Ovary (tissue), 9 donors: ENCODE measurements around the gene TNP2. TPM values are rescaled to one million over a fixed set of nuclear protein-coding genes. Genes with fewer than 3 reads are reported as not detected.

ENCODE experiments used
- DNase-seq, 5 donors: peaks; one replicate each; pipeline ENCODE4 v3.0.0-alpha.2; 2019 to 2020
- H3K27ac ChIP-seq, 2 donors: fragments of 200-600 bp; one replicate each; pipeline versions ENCODE4 v1.5.1 to v1.8.0; 2019 to 2022
- H3K27me3 ChIP-seq: fragments of 200-600 bp; one replicate; pipeline ENCODE4 v1.8.0; 2022
- H3K36me3 ChIP-seq: fragments of 200-600 bp; sonication (generic); one replicate; pipeline ENCODE4 v1.5.1; 2019
- H3K4me1 ChIP-seq: one replicate; pipeline ENCODE4 v1.8.1; 2013; ENCODE audit warnings: mild to moderate bottlenecking, moderate library complexity; ENCODE audit not compliant: insufficient read depth
- H3K4me3 ChIP-seq: fragments of 200-600 bp; sonication (generic); one replicate; pipeline ENCODE4 v1.5.1; 2017
- H3K9me3 ChIP-seq, 2 donors: fragments of 200-600 bp in 1 of 2; sonication (generic) in 1 of 2; one replicate each; pipeline versions ENCODE4 v1.5.1 to v1.8.1; 2013 to 2019; ENCODE audit warnings: mild to moderate bottlenecking in 1 of 2, moderate library complexity in 1 of 2
- CTCF ChIP-seq, 3 donors: fragments of 450-650 bp in 2 of 3; fragments of 200-600 bp in 1 of 3; IDR thresholded peaks; one replicate each; pipeline versions ENCODE4 v1.5.1 to v1.8.0; 2016 to 2022; ENCODE audit warnings: antibody characterized with exemption in 3 of 3, mild to moderate bottlenecking in 1 of 3
- EP300 ChIP-seq: sonication (generic); formaldehyde crosslinking; IDR thresholded peaks from one replicate; pipeline ENCODE4 v1.6.1; 2017; ENCODE audit warnings: antibody characterized with exemption
- POLR2A ChIP-seq: fragments of 450-650 bp; IDR thresholded peaks from one replicate; pipeline ENCODE4 v1.6.1; 2017; ENCODE audit warnings: antibody characterized with exemption, mild to moderate bottlenecking, moderate library complexity
- WGBS, 3 donors: extraction: QIAGEN DNeasy Blood & Tissue Kit in 1 of 3; methylation state at CpG; one replicate each; pipeline versions ENCODE4 v1.1.5 to v1.1.7; 2013 to 2017; 5-methylcytosine and 5-hydroxymethylcytosine counted together
- intact Hi-C, 4 donors: fragments of 100-400 bp; cut with DNase I; formaldehyde crosslinking; loops; one replicate each; pipeline versions ENCODE4 v1.11.0 to v1.15.1; 2022 to 2023
- polyA plus RNA-seq, 2 donors: library from polyadenylated mRNA; stranded (reverse); fragments of 200-250 nt in 1 of 2; fragments of 350-450 nt in 1 of 2; fragmentation: Illumina TruSeq in 1 of 2; extraction: RNeasy Lipid Tissue Mini Kit (QIAGEN cat#74804) in 1 of 2; gene quantifications; one replicate each; pipeline ENCODE4 v1.2.3, GENCODE V29; 2013 to 2014
- total RNA-seq, 7 donors: library from RNA; depleted of rRNA in 2 of 7; stranded (reverse); fragments of >200 nt in 2 of 7; fragmentation: NEBNext Ultra II Directional in 3 of 7; extraction: Animal tissue kit (Norgen Biotek cat#: 25700) in 3 of 7; gene quantifications; one replicate each; pipeline versions ENCODE4 v1.1.0 to v1.2.4, GENCODE V29; 2016 to 2023
- donor health status: DM: no; HTN: no; CAD: no; lungs with moderate emphysema.
- donor health status: DM: no; HTN: no; CAD: no.
- donor health status: Bipolar disorder and iron deficiency.
- donor health status: DM: yes; HTN: yes; CAD: no.
- donor health status: DM: no; HTN: no; CAD: no.
- donor health status: DM: yes; HTN: yes; CAD: no.

The TNP2 gene
- total and polyA plus RNA-seq, 9 donors, result not detected

- no peak for DNase-seq
- Histone ChIP-seq H3K4me3 (no peak overlapping the region), H3K27ac (no peak overlapping the region), H3K36me3 (no peaks in the 10 kb centered on the region), H3K27me3 (no peaks in the 10 kb centered on the region), H3K4me1 (no peaks in the 10 kb centered on the region), H3K9me3 (no peaks in the 10 kb centered on the region)
- no peak for TF ChIP-seq CTCF (IDR thresholded peaks at IDR 0.05)
- no peak for TF ChIP-seq POLR2A
- no peak for TF ChIP-seq EP300
- intact Hi-C loops, result no loop called here
- 87 to 92% (median 90%) methylated on average over 7 of the region's 7 CpGs for WGBS, 3 donors
These were observed 9.8 kb upstream of the TNP2 start for GRCh38 chr16:11278681-11279628.

- Histone ChIP-seq H3K36me3 (no peaks in the 10 kb centered on the region), H3K4me3 (no peak overlapping the region), H3K9me3 (no peaks in the 10 kb centered on the region), H3K4me1 (no peaks in the 10 kb centered on the region), H3K27ac (no peak overlapping the region), H3K27me3 (no peaks in the 10 kb centered on the region)
- no peak for DNase-seq
- intact Hi-C loops, result no loop called here
- 82 to 93% (median 92%) methylated on average over 12 of the region's 12 CpGs for WGBS, 3 donors
- TF ChIP-seq CTCF (IDR thresholded peaks at IDR 0.05) (no peak), POLR2A (no peak), EP300 (no peak)
These were observed 8.6 kb upstream of the TNP2 start for GRCh38 chr16:11277607-11278337.

- H3K36me3 ChIP-seq, result no peaks in the 10 kb centered on the region
- intact Hi-C loops, result no loop called here
- H3K27me3 ChIP-seq, result no peaks in the 10 kb centered on the region
- TF ChIP-seq POLR2A (no peak), EP300 (no peak), CTCF (IDR thresholded peaks at IDR 0.05) (no peak)
- H3K4me3 ChIP-seq, result no peak overlapping the region
- no peak overlapping the region for H3K27ac ChIP-seq
- no peaks in the 10 kb centered on the region for H3K4me1 ChIP-seq
- DNase-seq, result no peak
- H3K9me3 ChIP-seq, result no peaks in the 10 kb centered on the region
- WGBS, 3 donors, result 65 to 70% (median 70%) methylated on average over 11 of the region's 11 CpGs
These were observed 7.9 kb upstream of the TNP2 start for GRCh38 chr16:11276896-11277593.

- Histone ChIP-seq H3K36me3 (no peaks in the 10 kb centered on the region), H3K9me3 (no peaks in the 10 kb centered on the region), H3K4me3 (no peak within 1 kb of the TSS), H3K27me3 (no peaks in the 10 kb centered on the region), H3K27ac (no peak within 1 kb of the TSS), H3K4me1 (no peaks in the 10 kb centered on the region)
- no peak for DNase-seq
- intact Hi-C loops, result no loop called here
- 91 to 95% (median 93%) methylated on average over 26 of the region's 26 CpGs for WGBS, 3 donors
- no peak for TF ChIP-seq EP300
These were observed 7.2 kb upstream of the TNP2 start, which contains the start of gene PRM2 for GRCh38 chr16:11276143-11276895. Gene PRM2, minus strand, starts transcription at chr16:11276480. Its CDS starts 110 bp downstream, at chr16:11276370.
